HepG2 (cell line): ENCODE data around the gene ECD. TPM values are rescaled to one million over a fixed set of nuclear protein-coding genes. Genes with fewer than 3 reads are reported as not detected.

Source experiments
- ATAC-seq: fragments of 200-7000 bp; cut with Tn5 transposase; 3 replicates; pipeline ENCODE4 v1.9.1; 2020; ENCODE audit warnings: mild to moderate bottlenecking, moderate library complexity
- BruUV-seq: library from RNA; stranded (reverse); fragments of 400-500 nt; replicated peaks from 2 replicates; lab custom pipeline; 2021; lab: Mats Ljungman, UMichigan
- CTCF ChIA-PET: fragments of 300-600 bp; formaldehyde crosslinking; extraction: SDS; loops from one replicate; lab custom pipeline; 2021; ENCODE audit warnings: low total read pairs, inconsistent platforms, low intra/inter-chr PET ratio; lab: Yijun Ruan, JAX
- POLR2A ChIA-PET: fragments of 350-600 bp; sonication (Branson Sonifier 250); formaldehyde crosslinking; loops from one replicate; lab custom pipeline; 2020; ENCODE audit warnings: antibody characterized with exemption, inconsistent platforms; lab: Yijun Ruan, JAX
- DNase-seq: peaks from one replicate; pipeline ENCODE4 v3.0.0-alpha.2; 2015; ENCODE audit warnings: low spot score
- FAIRE-seq: peaks from 3 replicates; lab custom pipeline; 2011; peaks lifted over from hg19 to GRCh38; lab: Jason Lieb, UNC
- H2AFZ ChIP-seq: one replicate; pipeline ENCODE4 v1.6.1; 2011; ENCODE audit warnings: low read length, inconsistent platforms
- H3K27ac ChIP-seq: fragments of 300-600 bp; 3 replicates; pipeline ENCODE4 v1.8.0; 2011; ENCODE audit warnings: mixed run types, mild to moderate bottlenecking, mixed read lengths, low read length, inconsistent platforms; ENCODE audit not compliant: insufficient read depth; ENCODE audit errors: extremely low read length
- H3K27me3 ChIP-seq, 2 experiments: fragments of 200-600 bp in 1 of 2; 2 replicates in 1 of 2; 3 replicates in 1 of 2; pipeline versions ENCODE4 v1.6.0 to v1.8.0; 2011; ENCODE audit warnings: low read length in 2 of 2, mild to moderate bottlenecking in 2 of 2, moderate library complexity in 2 of 2, inconsistent platforms in 1 of 2; ENCODE audit not compliant: insufficient read depth in 2 of 2, control insufficient read depth in 1 of 2
- H3K36me3 ChIP-seq, 2 experiments: fragments of 200-600 bp in 1 of 2; replicated peaks in 1 of 2; 2 replicates in 1 of 2; 3 replicates in 1 of 2; pipeline versions ENCODE4 v1.5.1 to v1.8.0; 2011; ENCODE audit warnings: low read length in 2 of 2, inconsistent platforms in 1 of 2; ENCODE audit not compliant: insufficient read depth in 2 of 2, control insufficient read depth in 1 of 2
- H3K4me1 ChIP-seq: 2 replicates; pipeline ENCODE4 v1.5.1; 2012; ENCODE audit warnings: low read length, inconsistent platforms; ENCODE audit not compliant: insufficient read depth
- H3K4me2 ChIP-seq: 2 replicates; pipeline ENCODE4 v1.6.0; 2011; ENCODE audit warnings: low read depth, low read length, inconsistent platforms
- H3K4me3 ChIP-seq, 3 experiments: fragments of 200-600 bp in 1 of 3; sonication (generic), shearing (Covaris generic) in 1 of 3; replicated peaks in 1 of 3; 2 replicates each; pipeline ENCODE4 v1.5.1; 2011 to 2016; ENCODE audit warnings: low read length in 3 of 3, inconsistent platforms in 2 of 3, low read depth in 2 of 3, mild to moderate bottlenecking in 2 of 3, control low read depth in 1 of 3, mixed read lengths in 1 of 3; ENCODE audit not compliant: insufficient read depth in 1 of 3
- H3K79me2 ChIP-seq: one replicate; pipeline ENCODE4 v1.6.1; 2011; ENCODE audit warnings: low read length, inconsistent platforms; ENCODE audit not compliant: insufficient read depth
- H3K9ac ChIP-seq: 2 replicates; pipeline ENCODE4 v1.6.0; 2011; ENCODE audit warnings: mild to moderate bottlenecking, low read depth, low read length, inconsistent platforms; ENCODE audit not compliant: insufficient read depth
- H3K9me3 ChIP-seq: 2 replicates; pipeline ENCODE4 v1.5.1; 2012; ENCODE audit warnings: mild to moderate bottlenecking, low read length
- H4K20me1 ChIP-seq: 2 replicates; pipeline ENCODE4 v1.6.0; 2011; ENCODE audit warnings: inconsistent platforms, mild to moderate bottlenecking, low read length, moderate library complexity; ENCODE audit not compliant: insufficient read depth
- CHD4 ChIP-seq: fragments of 200-600 bp; sonication (generic); IDR thresholded peaks from 2 replicates; pipeline ENCODE4 v1.7.0; 2017; ENCODE audit warnings: mild to moderate bottlenecking, low read length, borderline replicate concordance
- FOXA3 ChIP-seq: IDR thresholded peaks from 2 replicates; pipeline ENCODE4 v1.6.1; 2016; ENCODE audit warnings: missing genetic modification reagents, missing compliant biosample characterization
- GATA4 ChIP-seq: sonication (generic); IDR thresholded peaks from 2 replicates; pipeline ENCODE4 v1.6.1; 2016; ENCODE audit warnings: antibody characterized with exemption, low read depth, borderline replicate concordance
- NCOR1 ChIP-seq: fragments of 200-600 bp; sonication (generic); IDR thresholded peaks from 2 replicates; pipeline ENCODE4 v1.7.0; 2017; ENCODE audit warnings: antibody characterized with exemption, low read length, borderline replicate concordance
- SIX4 ChIP-seq: sonication (generic); formaldehyde crosslinking; IDR thresholded peaks from 2 replicates; pipeline ENCODE4 v1.4.0; 2020; ENCODE audit warnings: missing genetic modification reagents
- TFDP1 ChIP-seq: IDR thresholded peaks from 2 replicates; pipeline ENCODE4 v1.6.1; 2016; ENCODE audit warnings: missing compliant biosample characterization, missing genetic modification reagents, borderline replicate concordance
- TFE3 ChIP-seq: IDR thresholded peaks from 2 replicates; pipeline ENCODE4 v1.6.1; 2016
- ZFP36L2 ChIP-seq: sonication (generic); formaldehyde crosslinking; IDR thresholded peaks from 2 replicates; pipeline ENCODE4 v1.4.0; 2020; ENCODE audit warnings: missing genetic modification reagents
- ZNF326 ChIP-seq: sonication (generic); formaldehyde crosslinking; IDR thresholded peaks from 2 replicates; pipeline ENCODE4 v1.4.0; 2020; ENCODE audit warnings: missing genetic modification reagents, borderline replicate concordance
- ZNF562 ChIP-seq: sonication (generic); formaldehyde crosslinking; IDR thresholded peaks from 2 replicates; pipeline ENCODE4 v1.8.0; 2022; ENCODE audit warnings: missing genetic modification reagents, borderline replicate concordance
- ZNF704 ChIP-seq: sonication (generic); formaldehyde crosslinking; IDR thresholded peaks from 2 replicates; pipeline ENCODE4 v1.8.1; 2023; ENCODE audit warnings: mild to moderate bottlenecking, inconsistent platforms, moderate library complexity, missing genetic modification reagents, borderline replicate concordance
- WGBS: methylation state at CpG from one replicate; pipeline ENCODE4 v1.1.6; 2017; ENCODE audit warnings: low lambda C conversion rate; 5-methylcytosine and 5-hydroxymethylcytosine counted together
- in situ Hi-C: cut with HindIII; loops from 2 replicates; pipeline ENCODE4 v1.10.0; 2017; ENCODE audit warnings: low pct_unique_long_range_greater_than_20kb; ENCODE audit not compliant: extremely low pct_ligation_motif_present
- intact Hi-C: fragments of 100-400 bp; cut with micrococcal nuclease; formaldehyde crosslinking; loops from one replicate; pipeline ENCODE4 v1.10.0; 2022; ENCODE audit not compliant: unreplicated experiment
- polyA plus RNA-seq, 8 experiments: library from polyadenylated mRNA; depleted of rRNA in 3 of 8; stranded (reverse) in 7 of 8; unstranded in 1 of 8; fragments of >200 nt; fragmentation: Illumina TruSeq in 4 of 8; extraction: Trizol in 4 of 8; gene quantifications; 2 replicates each; pipeline versions ENCODE4 v1.2.1 to v1.2.3, GENCODE V29; 2011 to 2016; ENCODE audit warnings: low read depth in 4 of 8, missing spikeins in 1 of 8, mixed read lengths in 1 of 8; ENCODE audit not compliant: insufficient read depth in 1 of 8
- total RNA-seq, 5 experiments: library from RNA; depleted of rRNA; stranded (reverse); fragments of >200 nt; fragmentation: Illumina TruSeq; extraction: Trizol; gene quantifications; 2 replicates each; pipeline ENCODE4 v1.2.3, GENCODE V29; 2016; ENCODE audit warnings: low read depth in 1 of 5

ECD gene
- total and polyA plus RNA-seq, 2 of the 13 experiments (the other 11 are each of a cell fraction or from before 2014, with no cell fraction given) = 21.5 to 27.6 TPM

- Histone ChIP-seq H3K9me3 (no peaks in the 10 kb centered on the region; the same call in 1 of the 2 replicates), H3K4me1 (no peaks in the 10 kb centered on the region), H3K4me2 (no peak overlapping the region), H4K20me1 (no peaks in the 10 kb centered on the region), H3K9ac (no peak overlapping the region), H3K4me3 (no peak overlapping the region), H2AFZ (no peak overlapping the region), H3K36me3 (peaks cover 0 to 2% of the 10 kb centered on the region in 2 experiments; a peak in 1 of 5 replicates), H3K27me3 (no peaks in the 10 kb centered on the region), H3K79me2 (no peaks in the 10 kb centered on the region), H3K27ac (no peak overlapping the region)
- intact Hi-C loops (no loop called here), in situ Hi-C loops (no loop called here)
- no peak for ATAC-seq
- CTCF ChIA-PET = no interaction called here
- no peak for TF ChIP-seq ZNF326 (CRISPR knock-in tag)
- TF ChIP-seq ZNF704 (CRISPR knock-in tag) = no peak
- WGBS = 90% methylated on average over 3 of the region's 3 CpGs
- no peak for DNase-seq
- POLR2A ChIA-PET = no interaction called here
- FAIRE-seq = no peak
- BruUV-seq = no TSS peak
These were observed 16.0 kb upstream of the ECD start for GRCh38 chr10:73183667-73184281.

- no peaks in the 10 kb centered on the region for H3K4me1 ChIP-seq
- POLR2A ChIA-PET = no interaction called here
- H3K27ac ChIP-seq = no peak overlapping the region
- CTCF ChIA-PET = no interaction called here
- H2AFZ ChIP-seq = no peak overlapping the region
- in situ Hi-C loops = no loop called here
- no peak overlapping the region for H3K4me3 ChIP-seq
- H3K9me3 ChIP-seq = no peaks in the 10 kb centered on the region; the same call in 1 of the 2 replicates
- no peak for DNase-seq
- H3K27me3 ChIP-seq = no peaks in the 10 kb centered on the region
- H3K4me2 ChIP-seq = no peak overlapping the region
- 83% methylated on average over 2 of the region's 2 CpGs for WGBS
- intact Hi-C loops = no loop called here
- FAIRE-seq = no peak
- H3K9ac ChIP-seq = no peak overlapping the region
- no peaks in the 10 kb centered on the region for H3K79me2 ChIP-seq
- ATAC-seq = no peak
- no TSS peak for BruUV-seq
- no peaks in the 10 kb centered on the region for H4K20me1 ChIP-seq
- peaks cover 0 to 2% of the 10 kb centered on the region in 2 experiments; a peak in 1 of 5 replicates for H3K36me3 ChIP-seq
- TF ChIP-seq TFE3 (CRISPR knock-in tag) = no peak
- TF ChIP-seq TFDP1 (CRISPR knock-in tag) = no peak
- TF ChIP-seq ZFP36L2 = no peak
- TF ChIP-seq GATA4 = no peak
- TF ChIP-seq SIX4 (CRISPR knock-in tag) = no peak
- TF ChIP-seq NCOR1 = no peak
- no peak for TF ChIP-seq ZNF562 (CRISPR knock-in tag)
- no peak for TF ChIP-seq CHD4
- no peak for TF ChIP-seq FOXA3
These were observed 14.8 kb upstream of the ECD start for GRCh38 chr10:73182568-73182967.
